Measurements from ENCODE around the gene ARHGAP29. TPM values are rescaled to one million over a fixed set of nuclear protein-coding genes. Genes with fewer than 3 reads are reported as not detected.
A peak's percentile ranks its signal among the peaks of the same experiment; 100 is the strongest.

ARHGAP29 gene
- total RNA-seq (10 to 100 TPM in 2 of 6 donors, 1 to 10 TPM in 4; 7.5 to 15.8 (median 9.7) TPM), polyA plus RNA-seq (1 to 10 TPM; 5.1 to 10.0 TPM)

GRCh38 chr1:94237291-94238226 lies at the start of gene ARHGAP29:
TSS of gene ARHGAP29 (minus strand) at chr1:94237584. CDS start at chr1:94231611, 5,973 bp downstream.
- no peak for TF ChIP-seq CTCF (IDR thresholded peaks at IDR 0.05)
- WGBS, 2 donors = 2 to 3% methylated on average over 76 to 88 of the region's 88 CpGs
- Histone ChIP-seq H3K4me3 (peak within 1 kb of the TSS; percentile 80 to 89 (median 88)), H3K36me3 (no peaks in the 10 kb centered on the region), H3K27ac (peak within 1 kb of the TSS; percentile 73 to 91 (median 84)), H3K27me3 (no peaks in the 10 kb centered on the region), H3K4me1 (peaks cover 0 to 7% (median 0%) of the 10 kb centered on the region in 3 donors), H3K9me3 (no peaks in the 10 kb centered on the region)
- intact Hi-C loops (cut with DNase I) = loop anchor here in 1 of 3 donors (10.0 kb wide), 1 partner anchor 87 kb away; no protein-coding TSS in a partner anchor
- FAIRE-seq (no peak), DNase-seq (peak; percentile 84 to 97 (median 91)), ATAC-seq (peak; percentile 95 to 98 (median 98))

GRCh38 chr1:94286864-94287437 lies 49.6 kb upstream of the ARHGAP29 start:
- Histone ChIP-seq H3K4me1 (no peaks in the 10 kb centered on the region), H3K9me3 (no peaks in the 10 kb centered on the region), H3K27ac (no peak overlapping the region), H3K27me3 (no peaks in the 10 kb centered on the region), H3K36me3 (no peaks in the 10 kb centered on the region), H3K4me3 (no peak overlapping the region)
- intact Hi-C loops (cut with DNase I) = no loop called here
- TF ChIP-seq CTCF (IDR thresholded peaks at IDR 0.05) = no peak
- FAIRE-seq (no peak), ATAC-seq (peak in 1 of 4 donors; percentile 39), DNase-seq (no peak)
- WGBS, 2 donors = 30 to 33% methylated on average over 3 of the region's 3 CpGs

- Histone ChIP-seq H3K4me3 (no peak overlapping the region), H3K36me3 (no peaks in the 10 kb centered on the region), H3K4me1 (no peaks in the 10 kb centered on the region), H3K9me3 (no peaks in the 10 kb centered on the region), H3K27ac (no peak overlapping the region), H3K27me3 (no peaks in the 10 kb centered on the region)
- no peak for ATAC-seq
- no peak for FAIRE-seq
- intact Hi-C loops (cut with DNase I) = no loop called here
- 72 to 75% methylated on average over 4 of the region's 4 CpGs for WGBS, 2 donors
- no peak for TF ChIP-seq CTCF (IDR thresholded peaks at IDR 0.05)
- DNase-seq = no peak
Measured at GRCh38 chr1:94285031-94285654, 47.8 kb upstream of the ARHGAP29 start.

- DNase-seq (no peak), FAIRE-seq (no peak), ATAC-seq (no peak)
- WGBS, 2 donors = 72 to 86% methylated on average over 2 of the region's 2 CpGs
- Histone ChIP-seq H3K4me1 (no peaks in the 10 kb centered on the region), H3K27me3 (no peaks in the 10 kb centered on the region), H3K36me3 (no peaks in the 10 kb centered on the region), H3K9me3 (no peaks in the 10 kb centered on the region), H3K27ac (no peak overlapping the region), H3K4me3 (no peak overlapping the region)
- TF ChIP-seq CTCF (IDR thresholded peaks at IDR 0.05) = no peak
- intact Hi-C loops (cut with DNase I) = no loop called here
Measured at GRCh38 chr1:94284476-94284875, 47.1 kb upstream of the ARHGAP29 start.

Measured in pancreas (tissue), 10 donors.